Stimulated activated CD4-positive, alpha-beta T cell treated with anti-CD3 and anti-CD28 coated beads, Interleukin-1b, Interleukin-23, amount 100 ng/mL, for 4 hours (primary cell): ENCODE measurements around the gene SH3TC2.

Source experiments
- DNase-seq, 2 donors: peaks; one replicate each; pipeline ENCODE4 v3.0.0-alpha.2; 2020; ENCODE audit warnings: low read depth in 2 of 2

The SH3TC2 gene

GRCh38 chr5:149028984-149029383 is 33.9 kb downstream of the SH3TC2 start:
- DNase-seq = no peak

GRCh38 chr5:149028161-149028560 is 34.7 kb downstream of the SH3TC2 start:
- no peak for DNase-seq

GRCh38 chr5:149027636-149028035 is 35.2 kb downstream of the SH3TC2 start:
- no peak for DNase-seq

GRCh38 chr5:149024943-149025342 is 37.9 kb downstream of the SH3TC2 start:
- DNase-seq = no peak

- DNase-seq = no peak
These were observed 38.4 kb downstream of the SH3TC2 start for GRCh38 chr5:149024477-149024876.

- no peak for DNase-seq
These were observed 40.7 kb downstream of the SH3TC2 start for GRCh38 chr5:149022200-149022599.

GRCh38 chr5:149019679-149020078 is 43.2 kb downstream of the SH3TC2 start:
- DNase-seq = no peak

- no peak for DNase-seq
These were observed 43.9 kb downstream of the SH3TC2 start for GRCh38 chr5:149018909-149019443.

- no peak for DNase-seq
These were observed 45.2 kb downstream of the SH3TC2 start for GRCh38 chr5:149017636-149018035.

GRCh38 chr5:149015561-149015960 is 47.3 kb downstream of the SH3TC2 start:
- no peak for DNase-seq

GRCh38 chr5:149015126-149015525 is 47.7 kb downstream of the SH3TC2 start:
- no peak for DNase-seq

- DNase-seq = no peak
These were observed 48.3 kb downstream of the SH3TC2 start for GRCh38 chr5:149014571-149015031.

- DNase-seq = no peak
These were observed 49.1 kb downstream of the SH3TC2 start for GRCh38 chr5:149013796-149014195.

- no peak for DNase-seq
These were observed 50.5 kb downstream of the SH3TC2 start for GRCh38 chr5:149012350-149012749.

GRCh38 chr5:149011728-149012127 is 51.1 kb downstream of the SH3TC2 start:
- DNase-seq = no peak

GRCh38 chr5:149011084-149011483 is 51.8 kb downstream of the SH3TC2 start:
- no peak for DNase-seq

- no peak for DNase-seq
These were observed 55.7 kb downstream of the SH3TC2 start for GRCh38 chr5:149007174-149007573.

- no peak for DNase-seq
These were observed 56.4 kb downstream of the SH3TC2 start for GRCh38 chr5:149006426-149006825.

- no peak for DNase-seq
These were observed 57.6 kb downstream of the SH3TC2 start for GRCh38 chr5:149005077-149005892.

GRCh38 chr5:149004559-149004958 is 58.3 kb downstream of the SH3TC2 start:
- no peak for DNase-seq

GRCh38 chr5:149002761-149003689 is 59.8 kb downstream of the SH3TC2 start:
- DNase-seq = no peak

GRCh38 chr5:149002053-149002452 is 60.8 kb downstream of the SH3TC2 start:
- no peak for DNase-seq
